GM12878 (cell line): Measurements from ENCODE around the gene DKK1. TPM values are rescaled to one million over a fixed set of nuclear protein-coding genes. Genes with fewer than 3 reads are reported as not detected.

ENCODE experiments used
- ATAC-seq: fragments of 200-7000 bp; cut with Tn5 transposase; 3 replicates; pipeline ENCODE4 v1.9.1; 2020; ENCODE audit warnings: mild to moderate bottlenecking, moderate library complexity
- BruUV-seq: library from RNA; stranded (reverse); fragments of 400-500 nt; replicated peaks from 2 replicates; lab custom pipeline; 2021; lab: Mats Ljungman, UMichigan
- CTCF ChIA-PET: fragments of 300-600 bp; sonication (Branson Sonifier 250); formaldehyde crosslinking; extraction: SDS; loops from one replicate; lab custom pipeline; 2021; ENCODE audit warnings: inconsistent platforms; lab: Yijun Ruan, JAX
- POLR2A ChIA-PET: fragments of 350-600 bp; formaldehyde crosslinking; extraction: SDS; loops from one replicate; lab custom pipeline; 2021; ENCODE audit warnings: inconsistent platforms; lab: Charles Lee
- RAD21 ChIA-PET: fragments of 300-600 bp; sonication (Branson Sonifier 250); formaldehyde crosslinking; loops from one replicate; lab custom pipeline; 2023; ENCODE audit warnings: antibody characterized with exemption; ENCODE audit not compliant: unreplicated experiment; lab: Charles Lee
- SMC1A ChIA-PET: fragments of 300-600 bp; sonication (Branson Sonifier 250); formaldehyde crosslinking; loops from one replicate; lab custom pipeline; 2023; ENCODE audit not compliant: unreplicated experiment, uncharacterized antibody; lab: Charles Lee
- DNase-seq: peaks from one replicate; pipeline ENCODE4 v3.0.0-alpha.2; 2011; ENCODE audit warnings: low read depth, low spot score
- FAIRE-seq: peaks from 3 replicates; lab custom pipeline; 2011; peaks lifted over from hg19 to GRCh38; lab: Jason Lieb, UNC
- H2AFZ ChIP-seq: 2 replicates; pipeline ENCODE4 v1.6.0; 2011; ENCODE audit warnings: low read depth, low read length, control low read depth; ENCODE audit not compliant: control insufficient read depth
- H3K27ac ChIP-seq: 2 replicates; pipeline ENCODE4 v1.5.1; 2011; ENCODE audit warnings: control low read depth; ENCODE audit not compliant: control insufficient read depth, insufficient read depth
- H3K27me3 ChIP-seq, 2 experiments: replicated peaks in 1 of 2; 2 replicates each; pipeline versions ENCODE4 v1.6.0 to v1.6.1; 2011; ENCODE audit warnings: low read length in 1 of 2; ENCODE audit not compliant: control insufficient read depth in 2 of 2, insufficient read depth in 2 of 2
- H3K36me3 ChIP-seq, 2 experiments: 2 replicates each; pipeline ENCODE4 v1.5.1; 2011; ENCODE audit warnings: low read length in 1 of 2; ENCODE audit not compliant: control insufficient read depth in 2 of 2, insufficient read depth in 2 of 2
- H3K4me1 ChIP-seq: 2 replicates; pipeline ENCODE4 v1.6.1; 2011; ENCODE audit warnings: mild to moderate bottlenecking, low read length, moderate library complexity, mixed read lengths; ENCODE audit not compliant: control insufficient read depth, insufficient read depth
- H3K4me2 ChIP-seq: 2 replicates; pipeline ENCODE4 v1.6.0; 2011; ENCODE audit warnings: control low read depth; ENCODE audit not compliant: control insufficient read depth, insufficient read depth
- H3K4me3 ChIP-seq: fragments of 200-600 bp; sonication (generic); 2 replicates; pipeline ENCODE4 v1.5.1; 2016
- H3K79me2 ChIP-seq: 2 replicates; pipeline ENCODE4 v1.6.0; 2011; ENCODE audit warnings: low read length; ENCODE audit not compliant: control insufficient read depth, insufficient read depth
- H3K9ac ChIP-seq: 2 replicates; pipeline ENCODE4 v1.8.0; 2011; ENCODE audit warnings: low read length, control low read depth, mixed read lengths; ENCODE audit not compliant: control insufficient read depth, insufficient read depth
- H3K9me3 ChIP-seq: replicated peaks from 3 replicates; pipeline ENCODE4 v1.5.1; 2011; ENCODE audit warnings: mild to moderate bottlenecking, low read length; ENCODE audit not compliant: control insufficient read depth, insufficient read depth
- H4K20me1 ChIP-seq: 2 replicates; pipeline ENCODE4 v1.6.0; 2011; ENCODE audit not compliant: control insufficient read depth, insufficient read depth
- ASH2L ChIP-seq: fragments of 300-600, 200-600 bp; sonication (generic); IDR thresholded peaks from 2 replicates; pipeline ENCODE4 v1.6.1; 2017; ENCODE audit warnings: low read depth, mild to moderate bottlenecking, borderline replicate concordance
- ATF2 ChIP-seq: IDR thresholded peaks from 2 replicates; pipeline ENCODE4 v1.6.1; 2012; ENCODE audit warnings: low read length, inconsistent platforms
- BACH1 ChIP-seq: fragments of 450-650 bp; IDR thresholded peaks from 2 replicates; pipeline ENCODE4 v1.6.1; 2017; ENCODE audit warnings: mild to moderate bottlenecking, borderline replicate concordance
- E2F8 ChIP-seq: fragments of 450-650 bp; IDR thresholded peaks from 2 replicates; pipeline ENCODE4 v1.6.1; 2018; ENCODE audit warnings: mild to moderate bottlenecking, low read depth, moderate library complexity; ENCODE audit not compliant: partially characterized antibody
- E4F1 ChIP-seq: fragments of 450-650 bp; IDR thresholded peaks from 2 replicates; pipeline ENCODE4 v1.6.1; 2018; ENCODE audit warnings: borderline replicate concordance, mild to moderate bottlenecking; ENCODE audit not compliant: partially characterized antibody
- HDAC6 ChIP-seq: fragments of 200-600 bp; sonication (generic); IDR thresholded peaks from one replicate; pipeline ENCODE4 v1.8.0; 2017; ENCODE audit warnings: antibody characterized with exemption; ENCODE audit not compliant: unreplicated experiment
- MAX ChIP-seq: IDR thresholded peaks from 2 replicates; pipeline ENCODE4 v1.6.1; 2012; ENCODE audit warnings: low read depth, low read length, improper control_type of control experiment
- NFIC ChIP-seq: IDR thresholded peaks from 2 replicates; pipeline ENCODE4 v1.6.1; 2012; ENCODE audit warnings: low read depth, mild to moderate bottlenecking, inconsistent platforms, low read length, moderate library complexity
- RBBP5 ChIP-seq: fragments of 200-600 bp; sonication (generic); conservative IDR thresholded peaks from 2 replicates; pipeline ENCODE4 v1.6.1; 2016
- SREBF2 ChIP-seq: IDR thresholded peaks from 2 replicates; pipeline ENCODE4 v1.6.1; 2012; ENCODE audit warnings: mild to moderate bottlenecking, low read length
- STAT3 ChIP-seq: IDR thresholded peaks from 2 replicates; pipeline ENCODE4 v1.6.1; 2011; ENCODE audit warnings: low read depth, low read length, improper control_type of control experiment
- SUPT20H ChIP-seq: IDR thresholded peaks from 2 replicates; pipeline ENCODE4 v1.6.1; 2011; ENCODE audit warnings: low read depth, mild to moderate bottlenecking, low read length, moderate library complexity, borderline replicate concordance; ENCODE audit not compliant: control insufficient read depth
- TCF3 ChIP-seq: IDR thresholded peaks from 2 replicates; pipeline ENCODE4 v1.6.1; 2012; ENCODE audit warnings: low read depth, mild to moderate bottlenecking, low read length, borderline replicate concordance; ENCODE audit not compliant: insufficient read depth
- ZNF622 ChIP-seq: fragments of 450-650 bp; IDR thresholded peaks from 2 replicates; pipeline ENCODE4 v1.6.1; 2017; ENCODE audit warnings: mild to moderate bottlenecking, inconsistent platforms
- WGBS: methylation state at CpG from one replicate; pipeline ENCODE4 v1.1.6; 2016; ENCODE audit warnings: low lambda C conversion rate; ENCODE audit not compliant: insufficient replicate concordance, insufficient coverage; ENCODE audit errors: missing lambda C conversion rate; 5-methylcytosine and 5-hydroxymethylcytosine counted together
- in situ Hi-C: fragments of 300-500 bp; cut with MboI; formaldehyde crosslinking; loops from 9 replicates; pipeline ENCODE4 v1.14.3; 2018; ENCODE audit warnings: mixed read lengths
- intact Hi-C: fragments of 100-400 bp; cut with micrococcal nuclease; formaldehyde crosslinking; loops from one replicate; pipeline ENCODE4 v1.14.2; 2022; ENCODE audit not compliant: unreplicated experiment
- polyA plus RNA-seq, 11 experiments: library from polyadenylated mRNA; depleted of rRNA in 4 of 11; unstranded in 6 of 11; stranded (reverse) in 5 of 11; fragments of >200 nt; fragmentation: Nextera tagmentation in 4 of 11; fragmentation: Illumina TruSeq in 1 of 11; extraction: Ambion mirVana in 4 of 11; extraction: Trizol in 1 of 11; gene quantifications; 1 replicate in 1 of 11; 2 replicates in 10 of 11; pipeline versions ENCODE4 v1.2.1 to v1.2.3, GENCODE V29; 2011 to 2016; ENCODE audit warnings: inconsistent platforms in 2 of 11, missing spikeins in 2 of 11, low read depth in 1 of 11
- total RNA-seq, 4 experiments: library from RNA; depleted of rRNA in 3 of 4; stranded (reverse); fragments of >200 nt in 3 of 4; fragmentation: Illumina TruSeq in 1 of 4; extraction: Trizol in 1 of 4; gene quantifications; 2 replicates each; pipeline versions ENCODE4 v1.2.1 to v1.2.3, GENCODE V29; 2013 to 2021

The DKK1 gene
- total and polyA plus RNA-seq, 10 of the 15 experiments (the other 5 are each of a cell fraction or from before 2014, with no cell fraction given): 0.12 to 0.77 (median 0.33) TPM; not detected in 7

- H2AFZ ChIP-seq: no peak overlapping the region
- H3K79me2 ChIP-seq: no peaks in the 10 kb centered on the region
- ATAC-seq (no peak), FAIRE-seq (no peak), DNase-seq (no peak)
- no peaks in the 10 kb centered on the region for H4K20me1 ChIP-seq
- H3K27me3 ChIP-seq: no peaks in the 10 kb centered on the region
- no peak overlapping the region for H3K4me2 ChIP-seq
- TF ChIP-seq SUPT20H (no peak), E4F1 (no peak), TCF3 (no peak), NFIC (no peak), HDAC6 (no peak), RBBP5 (no peak), ASH2L (no peak), STAT3 (no peak), MAX (no peak), BACH1 (no peak), ATF2 (no peak), ZNF622 (no peak), E2F8 (no peak), SREBF2 (no peak)
- intact Hi-C loops (no loop called here), in situ Hi-C loops (no loop called here)
- POLR2A ChIA-PET: no interaction called here
- no peaks in the 10 kb centered on the region for H3K9me3 ChIP-seq
- no peak overlapping the region for H3K9ac ChIP-seq
- CTCF ChIA-PET: no interaction called here
- H3K4me3 ChIP-seq: no peak overlapping the region
- H3K4me1 ChIP-seq: no peaks in the 10 kb centered on the region
- RAD21 ChIA-PET: no interaction called here
- WGBS: 0% methylated on average over 1 of the region's 1 CpG
- SMC1A ChIA-PET: no interaction called here
- no peak overlapping the region for H3K27ac ChIP-seq
- BruUV-seq: no TSS peak
- H3K36me3 ChIP-seq: no peaks in the 10 kb centered on the region
Measured at GRCh38 chr10:52335665-52336064, 21.6 kb downstream of the DKK1 start.
